WTC11 (cell line): ENCODE measurements around the gene FRMD4B. TPM values are rescaled to one million over a fixed set of nuclear protein-coding genes. Genes with fewer than 3 reads are reported as not detected.

Source experiments
- ATAC-seq: fragments of 200-7000 bp; cut with Tn5 transposase; 2 replicates; pipeline ENCODE4 v1.10.0; 2021; ENCODE audit warnings: mild to moderate bottlenecking, moderate library complexity
- CTCF ChIA-PET: fragments of 300-600 bp; sonication (Branson Sonifier 250); formaldehyde crosslinking; loops from one replicate; lab custom pipeline; 2021; ENCODE audit warnings: antibody characterized with exemption; lab: Charles Lee
- POLR2A ChIA-PET: fragments of 350-600 bp; sonication (Branson Sonifier 250); formaldehyde crosslinking; loops from one replicate; lab custom pipeline; 2021; ENCODE audit warnings: antibody characterized with exemption; lab: Charles Lee
- DNase-seq: peaks from one replicate; pipeline ENCODE4 v3.0.0; 2021; ENCODE audit warnings: low spot score
- H3K27ac Mint-ChIP-seq: 2 replicates; pipeline ENCODE4 v1.8.0; 2021; ENCODE audit warnings: mixed read lengths
- H3K27me3 Mint-ChIP-seq: 2 replicates; pipeline ENCODE4 v1.8.0; 2021; ENCODE audit warnings: low read depth, mild to moderate bottlenecking, moderate library complexity, mixed read lengths
- H3K36me3 Mint-ChIP-seq: 2 replicates; pipeline ENCODE4 v1.8.0; 2021; ENCODE audit warnings: mixed read lengths
- H3K4me1 Mint-ChIP-seq: 2 replicates; pipeline ENCODE4 v1.8.0; 2022; ENCODE audit warnings: mixed read lengths
- H3K4me3 Mint-ChIP-seq: 2 replicates; pipeline ENCODE4 v1.8.0; 2021; ENCODE audit warnings: mild to moderate bottlenecking, moderate library complexity, mixed read lengths
- H3K9me3 Mint-ChIP-seq: 2 replicates; pipeline ENCODE4 v1.8.0; 2021; ENCODE audit warnings: mixed read lengths
- ATF1 ChIP-seq: sonication (generic); formaldehyde crosslinking; IDR thresholded peaks from 2 replicates; pipeline ENCODE4 v1.8.1; 2023; ENCODE audit warnings: mild to moderate bottlenecking, moderate library complexity, missing genetic modification reagents
- ELF4 ChIP-seq: sonication (generic); formaldehyde crosslinking; IDR thresholded peaks from 2 replicates; pipeline ENCODE4 v1.8.1; 2022; ENCODE audit warnings: low read depth, mild to moderate bottlenecking, moderate library complexity, missing genetic modification reagents
- FOXK1 ChIP-seq: sonication (generic); formaldehyde crosslinking; IDR thresholded peaks from 2 replicates; pipeline ENCODE4 v1.8.0; 2022; ENCODE audit warnings: mild to moderate bottlenecking, moderate library complexity, missing genetic modification reagents
- KAT7 ChIP-seq: sonication (generic); formaldehyde crosslinking; IDR thresholded peaks from 2 replicates; pipeline ENCODE4 v1.8.1; 2023; ENCODE audit warnings: missing genetic modification reagents, mild to moderate bottlenecking, borderline replicate concordance
- NFYB ChIP-seq: sonication (generic); formaldehyde crosslinking; conservative IDR thresholded peaks from 2 replicates; pipeline ENCODE4 v1.8.0; 2022; ENCODE audit warnings: low read depth, missing genetic modification reagents
- RELA ChIP-seq: sonication (generic); formaldehyde crosslinking; IDR thresholded peaks from 2 replicates; pipeline ENCODE4 v1.8.1; 2022; ENCODE audit warnings: missing genetic modification reagents, mild to moderate bottlenecking, borderline replicate concordance
- TEAD1 ChIP-seq: sonication (generic); formaldehyde crosslinking; IDR thresholded peaks from 2 replicates; pipeline ENCODE4 v1.8.0; 2022; ENCODE audit warnings: mild to moderate bottlenecking, missing genetic modification reagents
- ZNF232 ChIP-seq: sonication (generic); formaldehyde crosslinking; IDR thresholded peaks from 2 replicates; pipeline ENCODE4 v1.8.0; 2022; ENCODE audit warnings: mild to moderate bottlenecking, missing genetic modification reagents
- ZNF396 ChIP-seq: fragments of 250-450 bp; sonication (Bioruptor Pico); IDR thresholded peaks from 2 replicates; pipeline ENCODE4 v1.8.0; 2021; ENCODE audit warnings: mild to moderate bottlenecking, moderate library complexity, borderline replicate concordance
- total RNA-seq: library from RNA; stranded (reverse); gene quantifications from 3 replicates; pipeline ENCODE4 v1.2.3, GENCODE V29; 2021
- TF ChIP-seq, protein P1 (sequence below): fragments of 250-450 bp; sonication (Bioruptor Pico); IDR thresholded peaks from 2 replicates; pipeline ENCODE4 v1.8.0; 2021; ENCODE audit warnings: mild to moderate bottlenecking
- TF ChIP-seq, protein P2 (sequence below): sonication (generic); formaldehyde crosslinking; IDR thresholded peaks from 2 replicates; pipeline ENCODE4 v1.8.0; 2022; ENCODE audit warnings: mild to moderate bottlenecking, missing genetic modification reagents
- TF ChIP-seq, protein P3 (sequence below): fragments of 250-450 bp; sonication (Bioruptor Pico); IDR thresholded peaks from 2 replicates; pipeline ENCODE4 v2.1.2; 2022; ENCODE audit warnings: mild to moderate bottlenecking, moderate library complexity
- TF ChIP-seq, protein P4 (sequence below): sonication (generic); formaldehyde crosslinking; IDR thresholded peaks from 2 replicates; pipeline ENCODE4 v1.8.1; 2023; ENCODE audit warnings: mild to moderate bottlenecking, missing genetic modification reagents, borderline replicate concordance
- TF ChIP-seq, protein P5 (sequence below): fragments of 250-450 bp; sonication (Bioruptor Pico); IDR thresholded peaks from 2 replicates; pipeline ENCODE4 v1.9.0; 2021; ENCODE audit warnings: mild to moderate bottlenecking
- TF ChIP-seq, protein P6 (sequence below): fragments of 250-450 bp; sonication (Bioruptor Pico); IDR thresholded peaks from 2 replicates; pipeline ENCODE4 v1.9.0; 2021; ENCODE audit warnings: mild to moderate bottlenecking
- TF ChIP-seq, protein P7 (sequence below): sonication (generic); formaldehyde crosslinking; IDR thresholded peaks from 2 replicates; pipeline ENCODE4 v1.8.1; 2022; ENCODE audit warnings: missing genetic modification reagents, borderline replicate concordance
- TF ChIP-seq, protein P8 (sequence below): sonication (generic); formaldehyde crosslinking; IDR thresholded peaks from 2 replicates; pipeline ENCODE4 v1.8.1; 2022; ENCODE audit warnings: mild to moderate bottlenecking, missing genetic modification reagents, moderate library complexity, borderline replicate concordance

The FRMD4B gene
- total RNA-seq, 1 experiment from 2014 or later: 6.7 TPM

DNA sequence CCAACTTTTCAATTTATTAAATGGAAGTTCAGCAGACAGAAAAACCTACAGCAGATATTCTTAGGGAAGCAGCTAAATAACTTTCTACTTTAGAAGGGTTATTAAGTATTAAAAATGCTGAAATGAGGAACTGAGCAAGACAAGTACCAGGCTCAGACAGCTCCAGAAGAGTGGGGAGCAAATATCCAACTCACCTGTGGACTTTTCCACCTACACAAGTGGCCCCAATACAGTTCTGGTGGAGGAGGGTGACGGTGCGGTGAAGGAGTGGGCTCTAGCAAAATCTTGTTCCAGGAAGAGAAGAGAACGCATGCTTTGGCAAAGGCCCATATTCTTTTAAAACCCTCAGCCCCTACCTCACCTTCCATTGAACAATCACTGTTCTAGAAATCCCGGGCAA lies 133.7 kb downstream of the FRMD4B start (continued):
- TF ChIP-seq, protein P1, sequence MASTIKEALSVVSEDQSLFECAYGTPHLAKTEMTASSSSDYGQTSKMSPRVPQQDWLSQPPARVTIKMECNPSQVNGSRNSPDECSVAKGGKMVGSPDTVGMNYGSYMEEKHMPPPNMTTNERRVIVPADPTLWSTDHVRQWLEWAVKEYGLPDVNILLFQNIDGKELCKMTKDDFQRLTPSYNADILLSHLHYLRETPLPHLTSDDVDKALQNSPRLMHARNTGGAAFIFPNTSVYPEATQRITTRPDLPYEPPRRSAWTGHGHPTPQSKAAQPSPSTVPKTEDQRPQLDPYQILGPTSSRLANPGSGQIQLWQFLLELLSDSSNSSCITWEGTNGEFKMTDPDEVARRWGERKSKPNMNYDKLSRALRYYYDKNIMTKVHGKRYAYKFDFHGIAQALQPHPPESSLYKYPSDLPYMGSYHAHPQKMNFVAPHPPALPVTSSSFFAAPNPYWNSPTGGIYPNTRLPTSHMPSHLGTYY (CRISPR knock-in tag): no peak
- TF ChIP-seq, protein P2, sequence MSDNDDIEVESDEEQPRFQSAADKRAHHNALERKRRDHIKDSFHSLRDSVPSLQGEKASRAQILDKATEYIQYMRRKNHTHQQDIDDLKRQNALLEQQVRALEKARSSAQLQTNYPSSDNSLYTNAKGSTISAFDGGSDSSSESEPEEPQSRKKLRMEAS: no peak
- TF ChIP-seq RELA (CRISPR knock-in tag) (no peak), KAT7 (CRISPR knock-in tag) (no peak), FOXK1 (CRISPR knock-in tag) (no peak), ZNF396 (CRISPR knock-in tag) (no peak), ATF1 (CRISPR knock-in tag) (no peak)
- TF ChIP-seq, all 79 proteins: peak for 0

DNA sequence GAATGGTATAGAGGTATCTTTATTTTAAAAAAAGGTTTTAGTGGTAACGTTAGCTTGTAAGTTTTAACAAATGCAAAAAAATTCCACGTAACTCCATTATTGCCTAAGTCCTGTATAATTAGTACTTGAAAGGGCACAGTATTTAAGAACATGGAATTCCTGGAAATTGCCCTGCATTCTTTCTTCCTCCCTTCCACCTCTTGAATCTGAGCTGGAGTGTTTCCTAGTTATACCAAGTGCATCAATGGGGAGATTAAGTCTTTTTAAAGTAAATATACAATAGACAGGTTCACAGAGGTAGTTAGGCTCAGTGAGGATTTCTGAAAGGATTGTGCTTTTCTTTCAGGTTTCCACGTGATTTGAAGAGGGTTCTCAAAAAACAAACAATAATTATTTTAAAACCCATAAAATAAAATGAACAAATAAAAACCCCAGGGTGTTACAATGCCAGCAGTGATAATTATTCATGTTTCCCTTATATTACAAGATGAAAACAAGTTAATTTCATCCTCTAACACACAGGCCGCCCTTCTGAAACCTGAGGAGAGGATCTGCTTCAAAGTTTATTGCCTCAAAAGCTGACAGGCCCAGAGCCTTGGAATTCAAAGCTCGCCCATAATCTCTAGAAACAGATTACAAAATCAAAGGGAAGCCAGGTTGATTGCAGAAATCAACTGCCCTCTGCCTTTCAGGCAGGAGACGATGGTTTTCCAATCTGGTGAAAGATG lies 134.6 kb downstream of the FRMD4B start:
- H3K27ac Mint-ChIP-seq: no peak overlapping the region
- TF ChIP-seq, protein P3, sequence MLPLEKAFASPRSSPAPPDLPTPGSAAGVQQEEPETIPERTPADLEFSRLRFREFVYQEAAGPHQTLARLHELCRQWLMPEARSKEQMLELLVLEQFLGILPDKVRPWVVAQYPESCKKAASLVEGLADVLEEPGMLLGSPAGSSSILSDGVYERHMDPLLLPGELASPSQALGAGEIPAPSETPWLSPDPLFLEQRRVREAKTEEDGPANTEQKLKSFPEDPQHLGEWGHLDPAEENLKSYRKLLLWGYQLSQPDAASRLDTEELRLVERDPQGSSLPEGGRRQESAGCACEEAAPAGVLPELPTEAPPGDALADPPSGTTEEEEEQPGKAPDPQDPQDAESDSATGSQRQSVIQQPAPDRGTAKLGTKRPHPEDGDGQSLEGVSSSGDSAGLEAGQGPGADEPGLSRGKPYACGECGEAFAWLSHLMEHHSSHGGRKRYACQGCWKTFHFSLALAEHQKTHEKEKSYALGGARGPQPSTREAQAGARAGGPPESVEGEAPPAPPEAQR (CRISPR knock-in tag): no peak
- TF ChIP-seq, protein P2: no peak
- TF ChIP-seq ELF4 (CRISPR knock-in tag) (no peak), TEAD1 (CRISPR knock-in tag) (no peak), NFYB (no peak), ZNF232 (CRISPR knock-in tag) (no peak)
- TF ChIP-seq, protein P4, sequence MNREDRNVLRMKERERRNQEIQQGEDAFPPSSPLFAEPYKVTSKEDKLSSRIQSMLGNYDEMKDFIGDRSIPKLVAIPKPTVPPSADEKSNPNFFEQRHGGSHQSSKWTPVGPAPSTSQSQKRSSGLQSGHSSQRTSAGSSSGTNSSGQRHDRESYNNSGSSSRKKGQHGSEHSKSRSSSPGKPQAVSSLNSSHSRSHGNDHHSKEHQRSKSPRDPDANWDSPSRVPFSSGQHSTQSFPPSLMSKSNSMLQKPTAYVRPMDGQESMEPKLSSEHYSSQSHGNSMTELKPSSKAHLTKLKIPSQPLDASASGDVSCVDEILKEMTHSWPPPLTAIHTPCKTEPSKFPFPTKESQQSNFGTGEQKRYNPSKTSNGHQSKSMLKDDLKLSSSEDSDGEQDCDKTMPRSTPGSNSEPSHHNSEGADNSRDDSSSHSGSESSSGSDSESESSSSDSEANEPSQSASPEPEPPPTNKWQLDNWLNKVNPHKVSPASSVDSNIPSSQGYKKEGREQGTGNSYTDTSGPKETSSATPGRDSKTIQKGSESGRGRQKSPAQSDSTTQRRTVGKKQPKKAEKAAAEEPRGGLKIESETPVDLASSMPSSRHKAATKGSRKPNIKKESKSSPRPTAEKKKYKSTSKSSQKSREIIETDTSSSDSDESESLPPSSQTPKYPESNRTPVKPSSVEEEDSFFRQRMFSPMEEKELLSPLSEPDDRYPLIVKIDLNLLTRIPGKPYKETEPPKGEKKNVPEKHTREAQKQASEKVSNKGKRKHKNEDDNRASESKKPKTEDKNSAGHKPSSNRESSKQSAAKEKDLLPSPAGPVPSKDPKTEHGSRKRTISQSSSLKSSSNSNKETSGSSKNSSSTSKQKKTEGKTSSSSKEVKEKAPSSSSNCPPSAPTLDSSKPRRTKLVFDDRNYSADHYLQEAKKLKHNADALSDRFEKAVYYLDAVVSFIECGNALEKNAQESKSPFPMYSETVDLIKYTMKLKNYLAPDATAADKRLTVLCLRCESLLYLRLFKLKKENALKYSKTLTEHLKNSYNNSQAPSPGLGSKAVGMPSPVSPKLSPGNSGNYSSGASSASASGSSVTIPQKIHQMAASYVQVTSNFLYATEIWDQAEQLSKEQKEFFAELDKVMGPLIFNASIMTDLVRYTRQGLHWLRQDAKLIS (CRISPR knock-in tag): no peak
- TF ChIP-seq, protein P5, sequence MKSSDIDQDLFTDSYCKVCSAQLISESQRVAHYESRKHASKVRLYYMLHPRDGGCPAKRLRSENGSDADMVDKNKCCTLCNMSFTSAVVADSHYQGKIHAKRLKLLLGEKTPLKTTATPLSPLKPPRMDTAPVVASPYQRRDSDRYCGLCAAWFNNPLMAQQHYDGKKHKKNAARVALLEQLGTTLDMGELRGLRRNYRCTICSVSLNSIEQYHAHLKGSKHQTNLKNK (CRISPR knock-in tag): no peak
- TF ChIP-seq, protein P6, sequence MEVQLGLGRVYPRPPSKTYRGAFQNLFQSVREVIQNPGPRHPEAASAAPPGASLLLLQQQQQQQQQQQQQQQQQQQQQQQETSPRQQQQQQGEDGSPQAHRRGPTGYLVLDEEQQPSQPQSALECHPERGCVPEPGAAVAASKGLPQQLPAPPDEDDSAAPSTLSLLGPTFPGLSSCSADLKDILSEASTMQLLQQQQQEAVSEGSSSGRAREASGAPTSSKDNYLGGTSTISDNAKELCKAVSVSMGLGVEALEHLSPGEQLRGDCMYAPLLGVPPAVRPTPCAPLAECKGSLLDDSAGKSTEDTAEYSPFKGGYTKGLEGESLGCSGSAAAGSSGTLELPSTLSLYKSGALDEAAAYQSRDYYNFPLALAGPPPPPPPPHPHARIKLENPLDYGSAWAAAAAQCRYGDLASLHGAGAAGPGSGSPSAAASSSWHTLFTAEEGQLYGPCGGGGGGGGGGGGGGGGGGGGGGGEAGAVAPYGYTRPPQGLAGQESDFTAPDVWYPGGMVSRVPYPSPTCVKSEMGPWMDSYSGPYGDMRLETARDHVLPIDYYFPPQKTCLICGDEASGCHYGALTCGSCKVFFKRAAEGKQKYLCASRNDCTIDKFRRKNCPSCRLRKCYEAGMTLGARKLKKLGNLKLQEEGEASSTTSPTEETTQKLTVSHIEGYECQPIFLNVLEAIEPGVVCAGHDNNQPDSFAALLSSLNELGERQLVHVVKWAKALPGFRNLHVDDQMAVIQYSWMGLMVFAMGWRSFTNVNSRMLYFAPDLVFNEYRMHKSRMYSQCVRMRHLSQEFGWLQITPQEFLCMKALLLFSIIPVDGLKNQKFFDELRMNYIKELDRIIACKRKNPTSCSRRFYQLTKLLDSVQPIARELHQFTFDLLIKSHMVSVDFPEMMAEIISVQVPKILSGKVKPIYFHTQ (CRISPR knock-in tag): no peak
- TF ChIP-seq, protein P7, sequence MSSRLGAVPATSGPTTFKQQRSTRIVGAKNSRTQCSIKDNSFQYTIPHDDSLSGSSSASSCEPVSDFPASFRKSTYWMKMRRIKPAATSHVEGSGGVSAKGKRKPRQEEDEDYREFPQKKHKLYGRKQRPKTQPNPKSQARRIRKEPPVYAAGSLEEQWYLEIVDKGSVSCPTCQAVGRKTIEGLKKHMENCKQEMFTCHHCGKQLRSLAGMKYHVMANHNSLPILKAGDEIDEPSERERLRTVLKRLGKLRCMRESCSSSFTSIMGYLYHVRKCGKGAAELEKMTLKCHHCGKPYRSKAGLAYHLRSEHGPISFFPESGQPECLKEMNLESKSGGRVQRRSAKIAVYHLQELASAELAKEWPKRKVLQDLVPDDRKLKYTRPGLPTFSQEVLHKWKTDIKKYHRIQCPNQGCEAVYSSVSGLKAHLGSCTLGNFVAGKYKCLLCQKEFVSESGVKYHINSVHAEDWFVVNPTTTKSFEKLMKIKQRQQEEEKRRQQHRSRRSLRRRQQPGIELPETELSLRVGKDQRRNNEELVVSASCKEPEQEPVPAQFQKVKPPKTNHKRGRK (CRISPR knock-in tag): no peak
- TF ChIP-seq, protein P8, sequence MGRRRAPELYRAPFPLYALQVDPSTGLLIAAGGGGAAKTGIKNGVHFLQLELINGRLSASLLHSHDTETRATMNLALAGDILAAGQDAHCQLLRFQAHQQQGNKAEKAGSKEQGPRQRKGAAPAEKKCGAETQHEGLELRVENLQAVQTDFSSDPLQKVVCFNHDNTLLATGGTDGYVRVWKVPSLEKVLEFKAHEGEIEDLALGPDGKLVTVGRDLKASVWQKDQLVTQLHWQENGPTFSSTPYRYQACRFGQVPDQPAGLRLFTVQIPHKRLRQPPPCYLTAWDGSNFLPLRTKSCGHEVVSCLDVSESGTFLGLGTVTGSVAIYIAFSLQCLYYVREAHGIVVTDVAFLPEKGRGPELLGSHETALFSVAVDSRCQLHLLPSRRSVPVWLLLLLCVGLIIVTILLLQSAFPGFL: no peak
- peaks cover 63% of the 10 kb centered on the region for H3K27me3 Mint-ChIP-seq
- ATAC-seq (no peak), DNase-seq (no peak)
- H3K4me1 Mint-ChIP-seq: peaks cover 45% of the 10 kb centered on the region
- no peaks in the 10 kb centered on the region for H3K9me3 Mint-ChIP-seq
- ChIA-PET POLR2A (no interaction called here), CTCF (interaction anchor here (1.4 kb wide), 2 partner anchors 55 to 89 kb away, joined by 3 to 4 read pairs; no protein-coding TSS in a partner anchor)
- H3K36me3 Mint-ChIP-seq: no peaks in the 10 kb centered on the region
- no peak overlapping the region for H3K4me3 Mint-ChIP-seq
